Upper lobe of left lung (tissue), 4 donors: Measurements from ENCODE around the gene CCNQ.

Source experiments
- POLR2A ChIP-seq, 4 donors: fragments of 450-650 bp; IDR thresholded peaks; one replicate each; pipeline ENCODE4 v1.5.1; 2016 to 2017; ENCODE audit warnings: antibody characterized with exemption in 4 of 4, mild to moderate bottlenecking in 2 of 4
- TF ChIP-seq, protein P1 (sequence below), 6 experiments: fragments of 450-650 bp in 4 of 6; fragments of 200-600 bp in 2 of 6; sonication (generic) in 2 of 6; IDR thresholded peaks; one replicate each; pipeline ENCODE4 v1.5.1; 2016 to 2019; ENCODE audit warnings: antibody characterized with exemption in 6 of 6

DNA sequence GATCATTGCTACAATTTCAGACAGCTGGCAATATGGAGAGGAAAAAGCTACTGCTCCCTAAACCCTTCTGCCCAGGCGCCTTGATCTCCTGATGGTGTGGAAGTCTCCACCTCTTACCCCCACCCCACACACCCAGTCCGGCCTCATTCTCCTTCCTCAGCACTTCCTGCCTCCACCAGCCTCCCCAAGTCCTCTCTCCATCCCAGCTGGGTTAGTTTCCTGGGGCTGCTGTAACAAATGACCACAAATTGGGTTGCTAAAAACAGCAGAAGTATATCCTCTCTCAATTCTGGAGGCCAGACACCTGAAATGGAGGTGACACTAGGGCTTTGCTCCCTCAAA, 1.1 kb upstream of the CCNQ start:
- TF ChIP-seq, protein P1, sequence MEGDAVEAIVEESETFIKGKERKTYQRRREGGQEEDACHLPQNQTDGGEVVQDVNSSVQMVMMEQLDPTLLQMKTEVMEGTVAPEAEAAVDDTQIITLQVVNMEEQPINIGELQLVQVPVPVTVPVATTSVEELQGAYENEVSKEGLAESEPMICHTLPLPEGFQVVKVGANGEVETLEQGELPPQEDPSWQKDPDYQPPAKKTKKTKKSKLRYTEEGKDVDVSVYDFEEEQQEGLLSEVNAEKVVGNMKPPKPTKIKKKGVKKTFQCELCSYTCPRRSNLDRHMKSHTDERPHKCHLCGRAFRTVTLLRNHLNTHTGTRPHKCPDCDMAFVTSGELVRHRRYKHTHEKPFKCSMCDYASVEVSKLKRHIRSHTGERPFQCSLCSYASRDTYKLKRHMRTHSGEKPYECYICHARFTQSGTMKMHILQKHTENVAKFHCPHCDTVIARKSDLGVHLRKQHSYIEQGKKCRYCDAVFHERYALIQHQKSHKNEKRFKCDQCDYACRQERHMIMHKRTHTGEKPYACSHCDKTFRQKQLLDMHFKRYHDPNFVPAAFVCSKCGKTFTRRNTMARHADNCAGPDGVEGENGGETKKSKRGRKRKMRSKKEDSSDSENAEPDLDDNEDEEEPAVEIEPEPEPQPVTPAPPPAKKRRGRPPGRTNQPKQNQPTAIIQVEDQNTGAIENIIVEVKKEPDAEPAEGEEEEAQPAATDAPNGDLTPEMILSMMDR (IDR thresholded peaks at IDR 0.05), result no peak
- TF ChIP-seq POLR2A (IDR thresholded peaks at IDR 0.05), result no peak
